ENCODE measurements around the gene RHAG.

- TF ChIP-seq CTCF (IDR thresholded peaks at IDR 0.05) (no peak), POLR2A (IDR thresholded peaks at IDR 0.05) (no peak)
These were observed 8.5 kb upstream of the RHAG start for GRCh38 chr6:49645139-49645538.
